ENCODE data around the gene C1D. TPM values are rescaled to one million over a fixed set of nuclear protein-coding genes. Genes with fewer than 3 reads are reported as not detected.

Gene C1D
- total RNA-seq, 4 donors from 2014 or later, result 12.4 to 44.6 (median 29.2) TPM

- no peak overlapping the region for H3K4me3 ChIP-seq
- intact Hi-C loops (cut with DNase I), result no loop called here
- H3K4me1 ChIP-seq, result no peaks in the 10 kb centered on the region
- WGBS, 2 donors, result 80 to 95% methylated on average over 3 to 7 of the region's 16 CpGs
- no peaks in the 10 kb centered on the region for H3K36me3 ChIP-seq
- DNase-seq, result no peak
- no peak overlapping the region for H3K27ac ChIP-seq
- TF ChIP-seq POLR2A (IDR thresholded peaks at IDR 0.05), result no peak
- TF ChIP-seq CTCF (IDR thresholded peaks at IDR 0.05), result no peak
- H3K9me3 ChIP-seq, result no peaks in the 10 kb centered on the region
- peaks cover 0 to 11% (median 0%) of the 10 kb centered on the region in 4 donors for H3K27me3 ChIP-seq
These were observed 38.9 kb downstream of the C1D start for GRCh38 chr2:68023904-68024303.

GRCh38 chr2:68018727-68019126 lies 44.1 kb downstream of the C1D start:
- TF ChIP-seq CTCF (IDR thresholded peaks at IDR 0.05), result no peak
- no peak for TF ChIP-seq POLR2A (IDR thresholded peaks at IDR 0.05)
- H3K4me1 ChIP-seq, result no peaks in the 10 kb centered on the region
- H3K36me3 ChIP-seq, result no peaks in the 10 kb centered on the region
- WGBS, 2 donors, result 83 to 90% methylated on average over 4 of the region's 4 CpGs
- DNase-seq, result no peak
- no peaks in the 10 kb centered on the region for H3K9me3 ChIP-seq
- H3K27me3 ChIP-seq, result peaks cover 0 to 3% (median 0%) of the 10 kb centered on the region in 4 donors
- no peak overlapping the region for H3K27ac ChIP-seq
- intact Hi-C loops (cut with DNase I), result no loop called here
- H3K4me3 ChIP-seq, result no peak overlapping the region

- intact Hi-C loops (cut with DNase I), result no loop called here
- no peaks in the 10 kb centered on the region for H3K4me1 ChIP-seq
- TF ChIP-seq CTCF (IDR thresholded peaks at IDR 0.05), result no peak
- TF ChIP-seq POLR2A (IDR thresholded peaks at IDR 0.05), result no peak
- no peak for DNase-seq
- 78 to 89% methylated on average over 5 of the region's 5 CpGs for WGBS, 2 donors
- H3K36me3 ChIP-seq, result no peaks in the 10 kb centered on the region
- H3K4me3 ChIP-seq, result no peak overlapping the region
- H3K27me3 ChIP-seq, result no peaks in the 10 kb centered on the region
- no peak overlapping the region for H3K27ac ChIP-seq
- no peaks in the 10 kb centered on the region for H3K9me3 ChIP-seq
These were observed 53.3 kb downstream of the C1D start for GRCh38 chr2:68009526-68009925.

- intact Hi-C loops (cut with DNase I), result no loop called here
- no peaks in the 10 kb centered on the region for H3K36me3 ChIP-seq
- no peak for TF ChIP-seq CTCF (IDR thresholded peaks at IDR 0.05)
- no peak for TF ChIP-seq POLR2A (IDR thresholded peaks at IDR 0.05)
- peaks cover 0 to 13% (median 0%) of the 10 kb centered on the region in 4 donors for H3K27me3 ChIP-seq
- no peaks in the 10 kb centered on the region for H3K9me3 ChIP-seq
- DNase-seq, result no peak
- WGBS, 2 donors, result 77 to 90% methylated on average over 5 to 7 of the region's 8 CpGs
- peaks cover 0 to 21% (median 0%) of the 10 kb centered on the region in 3 donors for H3K4me1 ChIP-seq
- no peak overlapping the region for H3K4me3 ChIP-seq
- H3K27ac ChIP-seq, result no peak overlapping the region
These were observed 62.5 kb downstream of the C1D start for GRCh38 chr2:68000170-68000825.

- no peak for TF ChIP-seq CTCF (IDR thresholded peaks at IDR 0.05)
- TF ChIP-seq POLR2A (IDR thresholded peaks at IDR 0.05), result no peak
These were observed 63.5 kb downstream of the C1D start for GRCh38 chr2:67999332-67999731.

More at GRCh38 chr2:67999332-67999731, 63.5 kb downstream of the C1D start:
- Histone ChIP-seq H3K4me1 (peaks cover 0 to 21% (median 0%) of the 10 kb centered on the region in 3 donors), H3K27ac (no peak overlapping the region), H3K9me3 (no peaks in the 10 kb centered on the region), H3K4me3 (no peak overlapping the region), H3K36me3 (no peaks in the 10 kb centered on the region), H3K27me3 (peaks cover 0 to 13% (median 0%) of the 10 kb centered on the region in 4 donors)
- DNase-seq, result no peak
- WGBS, 2 donors, result 97 to 98% methylated on average over 3 of the region's 3 CpGs
- intact Hi-C loops (cut with DNase I), result no loop called here

Measured in esophagus squamous epithelium (tissue), 5 donors.